ENCODE results near the gene BARHL2. TPM values are rescaled to one million over a fixed set of nuclear protein-coding genes. Genes with fewer than 3 reads are reported as not detected.

The BARHL2 gene
- total and polyA plus RNA-seq, 2 donors = not detected

DNA sequence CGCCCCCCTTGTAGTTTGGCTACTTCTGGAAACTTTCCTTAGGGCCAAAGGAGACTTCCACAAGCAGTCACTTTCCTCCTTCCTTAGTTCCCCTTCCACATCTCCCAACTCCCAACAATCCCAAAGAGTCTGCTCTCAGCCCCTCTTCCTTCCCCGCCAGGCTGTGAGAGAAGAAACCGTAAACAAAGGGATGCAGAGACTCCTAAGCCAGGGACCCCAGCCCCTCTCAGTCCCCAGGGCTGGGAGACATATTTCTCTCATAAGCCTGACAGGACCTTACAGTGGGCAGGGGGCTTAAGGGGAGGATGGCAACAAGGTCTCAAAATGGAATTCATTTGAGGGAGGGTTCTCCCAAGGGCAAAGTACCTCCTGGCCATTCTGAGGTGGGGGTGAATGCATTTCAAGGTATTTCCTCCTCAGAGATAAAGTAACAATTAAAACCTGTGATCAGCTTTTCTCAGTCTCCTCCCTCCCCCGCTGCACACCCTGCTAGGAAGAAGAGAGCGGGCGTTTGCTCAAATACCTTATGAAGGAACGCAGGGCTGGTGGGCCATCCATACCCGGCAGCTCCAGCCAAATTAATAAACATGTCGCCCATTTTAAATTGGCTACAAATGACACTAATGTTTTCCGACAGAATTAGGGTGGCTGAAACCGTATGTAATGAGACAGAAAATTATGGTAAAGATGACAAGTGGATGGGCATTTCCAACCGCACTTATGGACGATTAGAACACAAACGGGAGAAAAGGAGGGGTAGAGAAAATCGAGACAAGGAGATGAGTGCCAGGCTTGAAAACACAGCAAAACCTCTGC is 4.0 kb downstream of the BARHL2 start:
- Histone ChIP-seq H3K27me3 (ENCODE audit: control insufficient read depth in 2 of 2, insufficient read depth in 1 of 2, low read length in 1 of 2) (peaks cover 76 to 99% of the 10 kb centered on the region in 2 donors), H3K4me3 (ENCODE audit: low read length in 2 of 2) (no peak overlapping the region), H3K9me3 (ENCODE audit: control insufficient read depth in 2 of 2, insufficient read depth in 1 of 2, low read length in 1 of 2) (peaks cover 4 to 6% of the 10 kb centered on the region in 2 donors), H3K36me3 (ENCODE audit: control insufficient read depth in 2 of 2, insufficient read depth in 2 of 2, low read length in 1 of 2) (no peaks in the 10 kb centered on the region), H3K4me1 (ENCODE audit: control insufficient read depth in 2 of 2, insufficient read depth in 2 of 2, low read length in 2 of 2) (peaks cover 4 to 6% of the 10 kb centered on the region in 2 donors), H3K27ac (ENCODE audit: low read depth in 1 of 2, low read length in 1 of 2) (no peak overlapping the region)
- DNase-seq (ENCODE audit: low read depth in 6 of 9, low spot score in 9 of 9) = no peak
- WGBS = 9% methylated on average over 15 of the region's 15 CpGs

DNA sequence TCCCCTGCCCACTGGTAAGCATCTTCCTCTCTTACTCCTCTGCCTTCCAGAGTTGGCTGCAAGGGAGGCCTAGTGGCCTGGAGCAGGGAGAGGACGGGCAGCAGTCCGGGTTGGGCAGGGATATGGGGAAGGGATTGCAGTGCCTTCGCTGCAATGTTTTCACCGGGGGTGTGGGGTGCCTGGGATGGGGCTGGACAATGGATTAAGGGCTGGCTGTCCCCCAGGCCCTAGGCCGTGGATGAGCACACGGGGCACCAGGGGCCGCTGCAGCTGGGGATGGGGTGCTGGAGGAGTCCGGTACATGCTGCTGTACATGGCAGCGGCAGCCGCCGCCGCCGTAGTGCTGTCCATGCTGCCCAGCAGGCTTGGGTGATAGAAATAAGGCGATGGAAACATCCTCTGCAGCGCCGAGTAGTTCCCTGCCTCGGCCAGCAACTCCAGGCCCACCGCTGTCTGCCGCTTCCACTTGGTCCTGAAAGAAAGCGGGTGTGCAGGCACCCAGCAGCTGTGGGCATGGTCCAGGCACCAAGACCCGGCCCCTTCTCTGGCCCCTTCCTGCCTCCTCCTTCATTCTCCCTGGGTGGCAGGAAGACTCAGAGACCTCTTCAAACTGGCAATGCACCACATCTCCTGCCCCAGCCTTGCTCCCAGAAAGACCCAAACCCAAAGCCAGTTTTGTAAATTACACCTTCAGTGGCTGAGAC is 4.8 kb downstream of the BARHL2 start:
- no peak for DNase-seq (ENCODE audit: low read depth in 6 of 9, low spot score in 9 of 9)
- no peak overlapping the region for H3K27ac ChIP-seq (ENCODE audit: low read depth in 1 of 2, low read length in 1 of 2)
- 11% methylated on average over 21 of the region's 21 CpGs for WGBS
- peaks cover 76 to 99% of the 10 kb centered on the region in 2 donors for H3K27me3 ChIP-seq (ENCODE audit: control insufficient read depth in 2 of 2, insufficient read depth in 1 of 2, low read length in 1 of 2)
- H3K4me1 ChIP-seq (ENCODE audit: control insufficient read depth in 2 of 2, insufficient read depth in 2 of 2, low read length in 2 of 2) = peaks cover 0 to 6% of the 10 kb centered on the region in 2 donors
- H3K4me3 ChIP-seq (ENCODE audit: low read length in 2 of 2) = no peak overlapping the region
- H3K36me3 ChIP-seq (ENCODE audit: control insufficient read depth in 2 of 2, insufficient read depth in 2 of 2, low read length in 1 of 2) = no peaks in the 10 kb centered on the region
- peaks cover 1 to 6% of the 10 kb centered on the region in 2 donors for H3K9me3 ChIP-seq (ENCODE audit: control insufficient read depth in 2 of 2, insufficient read depth in 1 of 2, low read length in 1 of 2)

DNA sequence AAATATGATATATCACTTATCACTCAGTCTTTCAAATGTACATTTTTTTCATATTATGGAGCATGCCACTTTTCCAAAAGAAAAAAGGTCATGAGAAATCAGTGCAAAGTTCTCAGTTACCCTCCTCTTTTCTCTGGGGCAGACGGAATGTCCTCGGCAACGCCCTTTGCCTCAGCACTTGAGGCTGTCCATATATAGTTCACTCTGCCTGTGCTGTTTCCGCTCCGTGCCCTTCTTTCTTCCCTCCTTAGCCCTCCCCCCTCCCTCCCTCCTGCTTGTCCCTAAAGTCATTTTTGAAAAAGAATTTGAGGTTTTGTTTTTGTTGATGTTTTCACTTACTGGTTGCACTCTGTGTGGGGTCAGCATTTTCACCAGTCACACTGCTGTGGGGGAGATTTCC is 5.4 kb downstream of the BARHL2 start:
- Histone ChIP-seq H3K4me1 (ENCODE audit: control insufficient read depth in 2 of 2, insufficient read depth in 2 of 2, low read length in 2 of 2) (peaks cover 0 to 2% of the 10 kb centered on the region in 2 donors), H3K27me3 (ENCODE audit: control insufficient read depth in 2 of 2, insufficient read depth in 1 of 2, low read length in 1 of 2) (peaks cover 76 to 99% of the 10 kb centered on the region in 2 donors)
- 7% methylated on average over 5 of the region's 5 CpGs for WGBS

DNA sequence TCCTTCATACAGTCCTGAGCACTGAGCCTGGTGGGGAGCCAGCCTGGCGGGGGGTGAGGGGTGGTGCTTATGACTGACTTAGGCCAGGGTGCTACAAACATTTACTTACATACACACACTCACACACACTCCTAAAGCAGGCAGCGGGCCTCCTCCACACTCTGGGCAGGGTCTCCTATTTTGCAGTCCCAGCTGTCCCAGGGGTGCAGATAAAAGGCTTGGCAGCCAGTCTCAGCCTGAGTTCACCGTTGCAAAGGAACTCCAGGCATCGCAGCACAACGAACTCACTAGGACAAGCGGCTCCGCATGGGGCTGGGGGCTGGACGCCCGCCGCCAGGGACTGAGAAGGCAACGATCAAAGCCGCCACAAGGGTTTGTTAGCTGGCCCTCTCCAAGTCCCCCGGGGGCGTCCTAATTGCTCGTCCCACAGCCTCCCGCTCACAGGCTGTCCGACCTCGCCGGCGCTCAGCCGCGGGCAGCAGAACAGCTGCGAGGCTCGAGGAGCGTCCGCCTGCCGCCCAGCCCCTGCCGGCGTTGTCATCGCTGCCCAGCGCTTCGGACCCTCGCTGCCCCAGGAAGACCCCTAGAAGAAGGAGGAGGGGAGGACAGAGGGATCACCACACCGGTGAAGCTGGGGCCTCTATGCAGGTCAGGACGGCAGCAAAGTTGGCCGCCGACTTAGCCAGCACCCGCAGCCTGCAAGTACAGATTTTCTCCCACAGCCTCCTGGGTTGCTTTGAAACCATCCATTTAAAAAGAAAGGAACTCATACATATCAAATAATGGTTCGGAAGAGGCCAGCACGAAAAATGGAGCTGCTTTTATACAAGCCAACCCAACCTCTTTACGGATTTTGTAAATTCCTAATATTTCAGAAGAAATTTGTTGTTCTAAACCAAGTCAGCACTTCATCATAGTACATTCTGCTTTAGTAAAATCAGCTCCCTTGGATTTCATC is 6.2 kb downstream of the BARHL2 start:
- peaks cover 0 to 2% of the 10 kb centered on the region in 2 donors for H3K4me1 ChIP-seq (ENCODE audit: control insufficient read depth in 2 of 2, insufficient read depth in 2 of 2, low read length in 2 of 2)
- H3K4me3 ChIP-seq (ENCODE audit: low read length in 2 of 2) = no peak overlapping the region
- H3K27me3 ChIP-seq (ENCODE audit: control insufficient read depth in 2 of 2, insufficient read depth in 1 of 2, low read length in 1 of 2) = peaks cover 78 to 99% of the 10 kb centered on the region in 2 donors
- no peaks in the 10 kb centered on the region for H3K36me3 ChIP-seq (ENCODE audit: control insufficient read depth in 2 of 2, insufficient read depth in 2 of 2, low read length in 1 of 2)
- H3K27ac ChIP-seq (ENCODE audit: low read depth in 1 of 2, low read length in 1 of 2) = no peak overlapping the region
- WGBS = 6% methylated on average over 41 of the region's 41 CpGs
- no peak for DNase-seq (ENCODE audit: low read depth in 6 of 9, low spot score in 9 of 9)
- H3K9me3 ChIP-seq (ENCODE audit: control insufficient read depth in 2 of 2, insufficient read depth in 1 of 2, low read length in 1 of 2) = no peaks in the 10 kb centered on the region

More for the DNA sequence above, 5.4 kb downstream of the BARHL2 start:
- H3K36me3 ChIP-seq (ENCODE audit: control insufficient read depth in 2 of 2, insufficient read depth in 2 of 2, low read length in 1 of 2) = no peaks in the 10 kb centered on the region
- H3K4me3 ChIP-seq (ENCODE audit: low read length in 2 of 2) = no peak overlapping the region
- no peaks in the 10 kb centered on the region for H3K9me3 ChIP-seq (ENCODE audit: control insufficient read depth in 2 of 2, insufficient read depth in 1 of 2, low read length in 1 of 2)
- no peak for DNase-seq (ENCODE audit: low read depth in 6 of 9, low spot score in 9 of 9)
- no peak overlapping the region for H3K27ac ChIP-seq (ENCODE audit: low read depth in 1 of 2, low read length in 1 of 2)

DNA sequence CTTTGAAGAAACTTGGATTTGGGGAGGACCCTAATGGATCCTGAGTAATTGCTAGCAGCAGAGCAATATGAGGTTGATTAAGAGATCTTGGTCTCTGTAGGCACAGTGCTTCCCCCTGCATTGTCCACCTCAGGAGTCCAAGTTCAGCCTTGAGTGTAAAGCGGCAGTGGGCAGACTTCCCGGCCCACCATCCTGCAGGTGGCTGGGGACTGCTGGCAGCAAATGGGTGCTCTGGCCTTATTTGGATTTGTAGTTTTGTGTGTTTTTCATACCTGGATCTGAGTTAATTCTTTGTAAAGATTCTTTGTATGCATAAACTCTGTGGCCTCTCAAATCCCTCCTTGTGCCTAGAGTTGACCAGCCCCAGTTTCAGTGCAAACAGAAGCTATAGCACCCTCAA is 7.6 kb downstream of the BARHL2 start:
- WGBS = 50% methylated on average over 2 of the region's 2 CpGs
- peaks cover 82 to 99% of the 10 kb centered on the region in 2 donors for H3K27me3 ChIP-seq (ENCODE audit: control insufficient read depth in 2 of 2, insufficient read depth in 1 of 2, low read length in 1 of 2)
- no peak for DNase-seq (ENCODE audit: low read depth in 6 of 9, low spot score in 9 of 9)
- H3K4me1 ChIP-seq (ENCODE audit: control insufficient read depth in 2 of 2, insufficient read depth in 2 of 2, low read length in 2 of 2) = peaks cover 0 to 2% of the 10 kb centered on the region in 2 donors
- no peak overlapping the region for H3K4me3 ChIP-seq (ENCODE audit: low read length in 2 of 2)
- H3K9me3 ChIP-seq (ENCODE audit: control insufficient read depth in 2 of 2, insufficient read depth in 1 of 2, low read length in 1 of 2) = no peaks in the 10 kb centered on the region
- H3K27ac ChIP-seq (ENCODE audit: low read depth in 1 of 2, low read length in 1 of 2) = no peak overlapping the region
- H3K36me3 ChIP-seq (ENCODE audit: control insufficient read depth in 2 of 2, insufficient read depth in 2 of 2, low read length in 1 of 2) = no peaks in the 10 kb centered on the region

DNA sequence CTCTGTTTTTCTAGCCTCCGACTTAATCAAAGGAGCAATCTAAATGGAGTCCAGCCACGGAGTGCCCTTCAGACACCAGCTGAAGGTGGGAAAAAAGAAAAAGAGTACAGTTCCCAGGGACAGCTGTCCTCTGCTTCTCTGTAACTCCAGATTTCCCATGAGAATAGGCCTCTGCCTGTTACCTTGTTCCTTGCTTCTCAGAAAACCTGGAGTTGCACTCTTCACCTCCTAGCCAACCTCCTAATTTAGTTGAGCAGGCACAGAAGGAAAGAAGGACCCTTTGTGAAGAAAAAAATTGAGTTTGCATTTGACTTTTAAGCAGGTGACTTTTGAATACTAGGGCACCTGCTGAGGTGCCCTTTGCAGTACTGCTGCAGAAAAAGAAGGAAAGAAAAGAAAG is 8.3 kb downstream of the BARHL2 start:
- no peak overlapping the region for H3K4me3 ChIP-seq (ENCODE audit: low read length in 2 of 2)
- WGBS = 11% methylated on average over 2 of the region's 2 CpGs
- no peaks in the 10 kb centered on the region for H3K36me3 ChIP-seq (ENCODE audit: control insufficient read depth in 2 of 2, insufficient read depth in 2 of 2, low read length in 1 of 2)
- H3K27me3 ChIP-seq (ENCODE audit: control insufficient read depth in 2 of 2, insufficient read depth in 1 of 2, low read length in 1 of 2) = peaks cover 82 to 99% of the 10 kb centered on the region in 2 donors
- peaks cover 0 to 2% of the 10 kb centered on the region in 2 donors for H3K4me1 ChIP-seq (ENCODE audit: control insufficient read depth in 2 of 2, insufficient read depth in 2 of 2, low read length in 2 of 2)
- DNase-seq (ENCODE audit: low read depth in 6 of 9, low spot score in 9 of 9) = no peak
- no peak overlapping the region for H3K27ac ChIP-seq (ENCODE audit: low read depth in 1 of 2, low read length in 1 of 2)
- H3K9me3 ChIP-seq (ENCODE audit: control insufficient read depth in 2 of 2, insufficient read depth in 1 of 2, low read length in 1 of 2) = no peaks in the 10 kb centered on the region

DNA sequence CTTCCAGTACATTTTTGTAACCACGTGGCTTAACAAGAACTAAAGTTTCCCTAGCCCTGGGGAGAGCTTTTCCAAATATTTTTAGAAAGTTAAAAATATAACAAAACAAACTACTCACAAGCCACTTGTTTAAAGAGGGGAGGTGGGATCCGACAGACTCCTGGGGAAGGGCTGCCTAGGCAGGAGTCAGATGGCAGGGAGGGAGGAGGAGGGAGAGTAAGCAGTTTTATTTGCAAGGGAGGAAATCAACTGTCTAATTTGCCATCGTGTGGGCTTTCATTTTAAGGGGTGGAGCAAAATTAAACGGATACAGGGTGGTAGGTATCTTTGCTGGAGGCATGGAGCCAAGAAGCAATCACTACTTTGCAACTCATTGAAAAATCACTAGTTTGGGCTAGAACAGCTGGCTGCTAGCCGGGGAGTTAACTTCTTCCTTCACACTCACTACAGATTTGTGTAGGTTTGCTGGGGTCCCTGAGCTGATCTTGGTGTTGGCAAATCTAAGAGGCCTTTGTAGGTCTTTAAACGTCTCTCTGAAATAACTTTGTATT is 8.8 kb downstream of the BARHL2 start:
- Histone ChIP-seq H3K36me3 (ENCODE audit: control insufficient read depth in 2 of 2, insufficient read depth in 2 of 2, low read length in 1 of 2) (no peaks in the 10 kb centered on the region), H3K4me1 (ENCODE audit: control insufficient read depth in 2 of 2, insufficient read depth in 2 of 2, low read length in 2 of 2) (peaks cover 0 to 2% of the 10 kb centered on the region in 2 donors), H3K9me3 (ENCODE audit: control insufficient read depth in 2 of 2, insufficient read depth in 1 of 2, low read length in 1 of 2) (no peaks in the 10 kb centered on the region), H3K27me3 (ENCODE audit: control insufficient read depth in 2 of 2, insufficient read depth in 1 of 2, low read length in 1 of 2) (peaks cover 77 to 97% of the 10 kb centered on the region in 2 donors), H3K27ac (ENCODE audit: low read depth in 1 of 2, low read length in 1 of 2) (no peak overlapping the region), H3K4me3 (ENCODE audit: low read length in 2 of 2) (no peak overlapping the region)
- no peak for DNase-seq (ENCODE audit: low read depth in 6 of 9, low spot score in 9 of 9)
- WGBS = 7% methylated on average over 6 of the region's 6 CpGs

DNA sequence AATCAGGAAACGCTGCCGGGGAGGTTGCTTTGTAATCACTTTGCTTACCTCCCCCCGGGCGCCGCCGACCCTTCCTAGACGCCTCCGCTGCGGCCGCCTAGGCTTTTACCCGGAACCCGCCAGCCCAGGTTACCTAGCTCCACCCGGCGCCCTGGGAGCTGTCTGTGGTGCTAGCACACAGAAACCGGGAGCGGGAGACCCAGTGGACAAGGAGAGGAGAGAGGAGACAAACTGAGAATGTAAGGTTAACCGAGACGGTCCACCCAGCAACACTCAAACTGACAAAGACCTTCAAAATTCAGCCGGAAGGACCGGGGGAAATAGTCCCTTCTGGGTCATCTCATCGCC is 9.8 kb downstream of the BARHL2 start:
- no peaks in the 10 kb centered on the region for H3K9me3 ChIP-seq (ENCODE audit: control insufficient read depth in 2 of 2, insufficient read depth in 1 of 2, low read length in 1 of 2)

More for the DNA sequence above, 9.8 kb downstream of the BARHL2 start:
- Histone ChIP-seq H3K27me3 (ENCODE audit: control insufficient read depth in 2 of 2, insufficient read depth in 1 of 2, low read length in 1 of 2) (peaks cover 69 to 94% of the 10 kb centered on the region in 2 donors), H3K36me3 (ENCODE audit: control insufficient read depth in 2 of 2, insufficient read depth in 2 of 2, low read length in 1 of 2) (no peaks in the 10 kb centered on the region), H3K27ac (ENCODE audit: low read depth in 1 of 2, low read length in 1 of 2) (no peak overlapping the region), H3K4me3 (ENCODE audit: low read length in 2 of 2) (no peak overlapping the region), H3K4me1 (ENCODE audit: control insufficient read depth in 2 of 2, insufficient read depth in 2 of 2, low read length in 2 of 2) (peaks cover 0 to 2% of the 10 kb centered on the region in 2 donors)
- DNase-seq (ENCODE audit: low read depth in 6 of 9, low spot score in 9 of 9) = no peak
- WGBS = 1% methylated on average over 21 of the region's 21 CpGs

Data from thymus (tissue), 11 donors.